Neural cell (in vitro differentiated cells): ENCODE data around the gene HCST. TPM values are rescaled to one million over a fixed set of nuclear protein-coding genes. Genes with fewer than 3 reads are reported as not detected.

ENCODE experiments used
- H2AFZ ChIP-seq: fragments of 200-600, 300-800 bp; sonication (generic), shearing (Covaris generic); 2 replicates; pipeline ENCODE4 v1.6.0; 2014; ENCODE audit warnings: low read depth, mild to moderate bottlenecking, antibody characterized with exemption, low read length, moderate library complexity
- H3F3A ChIP-seq: fragments of 200-600 bp; shearing (Covaris generic); 2 replicates; pipeline ENCODE4 v1.6.1; 2016; ENCODE audit warnings: mild to moderate bottlenecking, moderate library complexity, mixed read lengths, antibody characterized with exemption, low read length; ENCODE audit not compliant: insufficient read depth, poor library complexity, severe bottlenecking
- H3K27ac ChIP-seq: fragments of 200-600, 300-800 bp; sonication (generic), shearing (Covaris generic); 2 replicates; pipeline ENCODE4 v1.5.1; 2014; ENCODE audit warnings: mild to moderate bottlenecking, low read length, moderate library complexity
- H3K27me3 ChIP-seq: fragments of 300-800, 200-600 bp; sonication (generic), shearing (Covaris generic); 2 replicates; pipeline ENCODE4 v1.6.0; 2014; ENCODE audit warnings: mild to moderate bottlenecking, low read depth, low read length, moderate library complexity; ENCODE audit not compliant: insufficient read depth
- H3K36me3 ChIP-seq: fragments of 300-800, 200-600 bp; sonication (generic), shearing (Covaris generic); 2 replicates; pipeline ENCODE4 v1.5.1; 2014; ENCODE audit warnings: mild to moderate bottlenecking, antibody characterized with exemption, low read length, moderate library complexity; ENCODE audit not compliant: insufficient read depth
- H3K4me2 ChIP-seq: fragments of 300-800, 200-600 bp; sonication (generic), shearing (Covaris generic); 2 replicates; pipeline ENCODE4 v1.6.0; 2014; ENCODE audit warnings: mild to moderate bottlenecking, low read length
- H3K4me3 ChIP-seq: fragments of 300-800, 200-600 bp; sonication (generic), shearing (Covaris generic); 2 replicates; pipeline ENCODE4 v1.5.1; 2014; ENCODE audit warnings: mild to moderate bottlenecking, low read length, moderate library complexity
- H3K79me2 ChIP-seq: fragments of 200-600 bp; shearing (Covaris generic); replicated peaks from 2 replicates; pipeline ENCODE4 v1.6.0; 2014; ENCODE audit warnings: mild to moderate bottlenecking, low read length, moderate library complexity; ENCODE audit not compliant: insufficient read depth
- H3K9ac ChIP-seq: fragments of 300-800, 200-600 bp; sonication (generic), shearing (Covaris generic); 2 replicates; pipeline ENCODE4 v1.6.1; 2016; ENCODE audit warnings: mild to moderate bottlenecking, low read length, mixed read lengths
- H3K9me2 ChIP-seq: fragments of 200-600 bp; shearing (Covaris generic); 2 replicates; pipeline ENCODE4 v1.6.1; 2016; ENCODE audit warnings: mild to moderate bottlenecking, low read length, mixed read lengths; ENCODE audit not compliant: insufficient read depth
- H3K9me3 ChIP-seq: fragments of 200-600, 300-800 bp; sonication (generic), shearing (Covaris generic); 2 replicates; pipeline ENCODE4 v1.6.1; 2016; ENCODE audit warnings: mild to moderate bottlenecking, mixed run types, low read length, moderate library complexity, mixed read lengths
- H4K20me1 ChIP-seq: fragments of 200-600 bp; shearing (Covaris generic); 2 replicates; pipeline ENCODE4 v1.6.1; 2016; ENCODE audit warnings: mild to moderate bottlenecking, mixed run types; ENCODE audit not compliant: insufficient read depth
- CTCF ChIP-seq: fragments of 450-650 bp; IDR thresholded peaks from 2 replicates; pipeline ENCODE4 v1.5.1; 2014; ENCODE audit warnings: antibody characterized with exemption, mild to moderate bottlenecking, moderate library complexity; ENCODE audit not compliant: poor library complexity, severe bottlenecking
- EP300 ChIP-seq: fragments of 450-650 bp; conservative IDR thresholded peaks from 2 replicates; pipeline ENCODE4 v1.6.1; 2014; ENCODE audit warnings: antibody characterized with exemption, mild to moderate bottlenecking, moderate library complexity; ENCODE audit not compliant: poor library complexity, severe bottlenecking
- EZH2 ChIP-seq: fragments of 200-600, 300-800 bp; shearing (Covaris generic), sonication (generic); IDR thresholded peaks from 2 replicates; pipeline ENCODE4 v1.6.1; 2014; ENCODE audit warnings: antibody characterized with exemption, low read length, borderline replicate concordance, mild to moderate bottlenecking; ENCODE audit not compliant: insufficient read depth, poor library complexity, severe bottlenecking
- MXI1 ChIP-seq: fragments of 450-650 bp; conservative IDR thresholded peaks from 2 replicates; pipeline ENCODE4 v1.6.1; 2014; ENCODE audit warnings: antibody characterized with exemption, mild to moderate bottlenecking; ENCODE audit not compliant: poor library complexity, severe bottlenecking
- POLR2AphosphoS5 ChIP-seq: IDR thresholded peaks from 2 replicates; pipeline ENCODE4 v1.6.1; 2012
- RAD21 ChIP-seq: fragments of 450-650 bp; conservative IDR thresholded peaks from 2 replicates; pipeline ENCODE4 v1.6.1; 2014; ENCODE audit warnings: antibody characterized with exemption, mild to moderate bottlenecking, moderate library complexity
- REST ChIP-seq: IDR thresholded peaks from 2 replicates; pipeline ENCODE4 v1.6.1; 2012; ENCODE audit warnings: borderline replicate concordance
- SMC3 ChIP-seq: fragments of 450-650 bp; conservative IDR thresholded peaks from 2 replicates; pipeline ENCODE4 v1.6.1; 2014; ENCODE audit warnings: antibody characterized with exemption, mild to moderate bottlenecking, moderate library complexity; ENCODE audit not compliant: poor library complexity
- TAF1 ChIP-seq: IDR thresholded peaks from 2 replicates; pipeline ENCODE4 v1.6.1; 2012; ENCODE audit warnings: low read depth
- polyA plus RNA-seq: library from polyadenylated mRNA; depleted of rRNA; stranded (reverse); fragments of >200 nt; gene quantifications from 2 replicates; pipeline ENCODE4 v1.2.3, GENCODE V29; 2014

Gene HCST
- polyA plus RNA-seq, 1 donor from 2014 or later: not detected

GRCh38 chr19:35870798-35871197, 31.5 kb upstream of the HCST start:
- Histone ChIP-seq H2AFZ (no peak overlapping the region), H4K20me1 (no peaks in the 10 kb centered on the region), H3K4me3 (peak overlapping the region; percentile 75), H3K9ac (no peak overlapping the region), H3K9me2 (no peaks in the 10 kb centered on the region), H3F3A (no peaks in the 10 kb centered on the region), H3K9me3 (no peaks in the 10 kb centered on the region), H3K4me2 (no peak overlapping the region), H3K79me2 (peaks cover 18% of the 10 kb centered on the region), H3K36me3 (no peaks in the 10 kb centered on the region), H3K27me3 (no peaks in the 10 kb centered on the region), H3K27ac (no peak overlapping the region)
- TF ChIP-seq EP300: no peak
- TF ChIP-seq SMC3: no peak
- TF ChIP-seq REST: no peak
- no peak for TF ChIP-seq CTCF
- no peak for TF ChIP-seq MXI1
- no peak for TF ChIP-seq POLR2AphosphoS5
- TF ChIP-seq EZH2: no peak
- no peak for TF ChIP-seq RAD21
- TF ChIP-seq TAF1: no peak

- H3K36me3 ChIP-seq: no peaks in the 10 kb centered on the region
- no peaks in the 10 kb centered on the region for H3K9me3 ChIP-seq
- no peak overlapping the region for H3K4me3 ChIP-seq
- peaks cover 18% of the 10 kb centered on the region for H3K79me2 ChIP-seq
- H3F3A ChIP-seq: no peaks in the 10 kb centered on the region
- H4K20me1 ChIP-seq: no peaks in the 10 kb centered on the region
- no peaks in the 10 kb centered on the region for H3K9me2 ChIP-seq
- no peak overlapping the region for H3K4me2 ChIP-seq
- H3K27ac ChIP-seq: no peak overlapping the region
- no peak for TF ChIP-seq TAF1
- TF ChIP-seq REST: no peak
- H2AFZ ChIP-seq: no peak overlapping the region
- H3K27me3 ChIP-seq: no peaks in the 10 kb centered on the region
- H3K9ac ChIP-seq: no peak overlapping the region
These were observed 30.7 kb upstream of the HCST start for GRCh38 chr19:35871611-35872010.
